Measurements from ENCODE around the gene UMODL1. TPM values are rescaled to one million over a fixed set of nuclear protein-coding genes. Genes with fewer than 3 reads are reported as not detected.

Gene UMODL1
- total RNA-seq, 1 experiment from 2014 or later = not detected

DNA sequence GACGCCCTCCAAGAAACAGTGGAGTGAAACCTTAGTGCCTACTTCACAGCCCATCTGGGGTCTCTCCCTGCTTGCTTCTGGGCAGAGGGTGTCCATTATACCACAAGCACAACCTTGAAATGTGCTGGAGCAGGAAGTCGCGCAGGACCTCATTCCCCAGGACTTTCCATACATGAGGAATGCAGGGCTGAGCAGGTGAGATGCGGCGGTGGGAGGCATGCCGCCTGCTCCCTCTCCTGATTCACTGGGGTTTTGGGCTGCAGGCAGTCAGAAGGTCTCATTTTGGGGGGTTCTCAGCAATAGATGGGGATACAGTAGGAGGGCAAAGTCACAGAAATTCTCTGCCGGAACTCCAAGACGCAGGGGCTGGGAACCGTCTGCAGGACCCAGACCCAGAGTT is 15.7 kb upstream of the UMODL1 start:
- Histone ChIP-seq H2AK5ac (ENCODE audit: insufficient read length, low read length) (no peak overlapping the region), H2BK120ac (ENCODE audit: low read depth, low read length, poor library complexity, severe bottlenecking) (no peak overlapping the region), H3K23ac (ENCODE audit: insufficient read length, low read depth, low read length) (no peak overlapping the region), H3K4me1 (ENCODE audit: insufficient read depth, low read length) (peaks cover 3% of the 10 kb centered on the region; the same call in 1 of the 2 replicates), H3K56ac (ENCODE audit: insufficient read length, low read depth, low read length) (no peak overlapping the region), H3K4ac (ENCODE audit: low read depth, low read length) (no peak overlapping the region), H3K9ac (ENCODE audit: extremely low read depth, insufficient read length, low read length) (no peak overlapping the region), H3K23me2 (ENCODE audit: insufficient read length, low read depth, low read length, poor library complexity, severe bottlenecking) (no peaks in the 10 kb centered on the region), H3K14ac (ENCODE audit: insufficient read depth, low read length) (no peak overlapping the region), H3K27me3 (ENCODE audit: insufficient read depth, low read length) (no peaks in the 10 kb centered on the region), H3K79me2 (ENCODE audit: insufficient read depth, low read length) (no peaks in the 10 kb centered on the region), H2BK12ac (ENCODE audit: insufficient read length, low read depth, low read length) (no peak overlapping the region), H4K91ac (ENCODE audit: insufficient read length, low read depth, low read length) (no peak overlapping the region), H3K18ac (ENCODE audit: insufficient read length, low read depth, low read length) (no peak overlapping the region), H2BK15ac (ENCODE audit: low read depth, low read length) (no peak overlapping the region), H3T11ph (ENCODE audit: low read length) (no peak overlapping the region), H4K20me1 (ENCODE audit: control insufficient read depth, insufficient read depth, insufficient read length) (no peaks in the 10 kb centered on the region), H3K27ac (ENCODE audit: insufficient read length, low read depth, low read length) (no peak overlapping the region), H2AFZ (ENCODE audit: low read length) (no peak overlapping the region), H4K5ac (ENCODE audit: insufficient read length, low read depth, low read length) (no peak overlapping the region), H3K79me1 (ENCODE audit: insufficient read depth, low read depth, low read length, poor library complexity, severe bottlenecking) (no peaks in the 10 kb centered on the region), H2BK5ac (ENCODE audit: insufficient read length, low read length) (no peak overlapping the region), H4K8ac (replicated peaks; ENCODE audit: insufficient read length, low read depth, low read length) (no peak overlapping the region), H3K9me3 (ENCODE audit: control insufficient read depth, low read depth, low read length) (no peaks in the 10 kb centered on the region), H3K4me2 (ENCODE audit: insufficient read depth, insufficient read length, low read length) (no peak overlapping the region), H2BK20ac (ENCODE audit: low read depth, low read length, poor library complexity, severe bottlenecking) (no peak overlapping the region)
- Mint-ChIP-seq H3K27me3 (ENCODE audit: low read depth) (peaks cover 16% of the 10 kb centered on the region), H3K27ac (no peak overlapping the region), H3K36me3 (ENCODE audit: insufficient read depth in 1 of 3, low read depth in 3 of 3) (peaks cover 2 to 7% (median 4%) of the 10 kb centered on the region in 3 experiments; a peak in 4 of 7 replicates), H3K9me3 (peaks cover 4 to 9% of the 10 kb centered on the region in 2 experiments; a peak in 3 of 5 replicates), H3K4me1 (peaks cover 19 to 20% of the 10 kb centered on the region in 2 experiments), H3K4me3 (no peak overlapping the region)
- DNase-seq = no peak
- TF ChIP-seq, protein P1, sequence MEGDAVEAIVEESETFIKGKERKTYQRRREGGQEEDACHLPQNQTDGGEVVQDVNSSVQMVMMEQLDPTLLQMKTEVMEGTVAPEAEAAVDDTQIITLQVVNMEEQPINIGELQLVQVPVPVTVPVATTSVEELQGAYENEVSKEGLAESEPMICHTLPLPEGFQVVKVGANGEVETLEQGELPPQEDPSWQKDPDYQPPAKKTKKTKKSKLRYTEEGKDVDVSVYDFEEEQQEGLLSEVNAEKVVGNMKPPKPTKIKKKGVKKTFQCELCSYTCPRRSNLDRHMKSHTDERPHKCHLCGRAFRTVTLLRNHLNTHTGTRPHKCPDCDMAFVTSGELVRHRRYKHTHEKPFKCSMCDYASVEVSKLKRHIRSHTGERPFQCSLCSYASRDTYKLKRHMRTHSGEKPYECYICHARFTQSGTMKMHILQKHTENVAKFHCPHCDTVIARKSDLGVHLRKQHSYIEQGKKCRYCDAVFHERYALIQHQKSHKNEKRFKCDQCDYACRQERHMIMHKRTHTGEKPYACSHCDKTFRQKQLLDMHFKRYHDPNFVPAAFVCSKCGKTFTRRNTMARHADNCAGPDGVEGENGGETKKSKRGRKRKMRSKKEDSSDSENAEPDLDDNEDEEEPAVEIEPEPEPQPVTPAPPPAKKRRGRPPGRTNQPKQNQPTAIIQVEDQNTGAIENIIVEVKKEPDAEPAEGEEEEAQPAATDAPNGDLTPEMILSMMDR (conservative IDR thresholded peaks at IDR 0.05) = no peak
- WGBS (ENCODE audit: extremely low coverage, insufficient read length, low lambda C conversion rate) = no CpG with 5 or more reads among the region's 9 CpGs
